ENCODE measurements around the gene MAML2.

MAML2 gene

DNA sequence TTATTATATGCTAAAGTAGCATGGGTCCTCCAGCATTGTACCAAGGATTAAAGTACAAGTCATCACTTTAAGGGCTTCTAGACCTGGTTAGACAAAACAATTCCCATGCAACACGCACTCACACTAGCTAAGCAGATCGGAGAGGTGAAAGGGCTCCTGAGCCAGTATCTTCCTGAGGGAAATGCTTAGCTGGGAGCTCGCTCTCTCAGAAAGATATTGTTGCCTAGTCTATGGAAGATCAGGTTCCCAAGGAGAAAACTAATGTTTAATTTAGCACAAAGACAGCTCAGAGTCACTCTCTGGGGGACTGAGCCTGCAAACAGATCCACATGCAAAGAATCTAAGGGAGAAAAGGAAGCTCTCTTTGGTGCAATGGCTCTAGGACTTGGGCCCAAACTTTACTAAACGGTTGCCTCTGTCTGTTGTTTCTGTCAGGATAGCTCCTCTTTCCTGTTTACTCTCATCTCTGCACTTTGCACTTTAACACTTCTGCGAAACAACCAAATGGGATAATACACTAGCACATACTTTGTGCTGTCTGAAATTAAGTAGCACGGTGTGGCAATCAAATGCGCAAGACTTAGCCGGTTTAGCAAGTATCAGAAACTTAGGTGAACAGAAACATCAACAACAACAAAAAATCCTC is 10.7 kb downstream of the MAML2 start:
- DNase-seq (ENCODE audit: low read depth): no peak
- TF ChIP-seq, protein P1, sequence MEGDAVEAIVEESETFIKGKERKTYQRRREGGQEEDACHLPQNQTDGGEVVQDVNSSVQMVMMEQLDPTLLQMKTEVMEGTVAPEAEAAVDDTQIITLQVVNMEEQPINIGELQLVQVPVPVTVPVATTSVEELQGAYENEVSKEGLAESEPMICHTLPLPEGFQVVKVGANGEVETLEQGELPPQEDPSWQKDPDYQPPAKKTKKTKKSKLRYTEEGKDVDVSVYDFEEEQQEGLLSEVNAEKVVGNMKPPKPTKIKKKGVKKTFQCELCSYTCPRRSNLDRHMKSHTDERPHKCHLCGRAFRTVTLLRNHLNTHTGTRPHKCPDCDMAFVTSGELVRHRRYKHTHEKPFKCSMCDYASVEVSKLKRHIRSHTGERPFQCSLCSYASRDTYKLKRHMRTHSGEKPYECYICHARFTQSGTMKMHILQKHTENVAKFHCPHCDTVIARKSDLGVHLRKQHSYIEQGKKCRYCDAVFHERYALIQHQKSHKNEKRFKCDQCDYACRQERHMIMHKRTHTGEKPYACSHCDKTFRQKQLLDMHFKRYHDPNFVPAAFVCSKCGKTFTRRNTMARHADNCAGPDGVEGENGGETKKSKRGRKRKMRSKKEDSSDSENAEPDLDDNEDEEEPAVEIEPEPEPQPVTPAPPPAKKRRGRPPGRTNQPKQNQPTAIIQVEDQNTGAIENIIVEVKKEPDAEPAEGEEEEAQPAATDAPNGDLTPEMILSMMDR (conservative IDR thresholded peaks at IDR 0.05; ENCODE audit: low read length): no peak
- no peak overlapping the region for H3K4me3 ChIP-seq (ENCODE audit: low read length)

DNA sequence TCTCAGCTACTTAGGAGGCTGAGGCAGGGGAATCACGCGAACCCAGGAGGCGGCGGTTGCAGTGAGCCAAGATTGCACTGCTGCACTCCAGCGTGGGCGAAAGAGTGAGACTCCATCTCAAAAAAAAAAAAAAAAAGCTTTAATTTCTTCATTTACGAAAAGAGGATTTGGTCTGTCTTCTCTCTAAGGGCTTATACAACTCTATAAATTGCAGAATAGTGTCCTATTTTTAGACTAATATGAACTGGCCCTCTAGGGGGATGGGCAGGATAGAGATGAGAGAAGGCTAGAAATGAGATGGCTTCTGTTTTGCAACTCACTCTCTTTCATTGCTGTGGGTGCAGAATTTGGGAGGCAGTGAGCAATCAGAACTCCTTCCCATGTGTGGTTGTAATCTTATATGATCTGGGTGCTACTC is 11.3 kb downstream of the MAML2 start:
- TF ChIP-seq, protein P1 (conservative IDR thresholded peaks at IDR 0.05; ENCODE audit: low read length): no peak
- no peak overlapping the region for H3K4me3 ChIP-seq (ENCODE audit: low read length)
- DNase-seq (ENCODE audit: low read depth): no peak

DNA sequence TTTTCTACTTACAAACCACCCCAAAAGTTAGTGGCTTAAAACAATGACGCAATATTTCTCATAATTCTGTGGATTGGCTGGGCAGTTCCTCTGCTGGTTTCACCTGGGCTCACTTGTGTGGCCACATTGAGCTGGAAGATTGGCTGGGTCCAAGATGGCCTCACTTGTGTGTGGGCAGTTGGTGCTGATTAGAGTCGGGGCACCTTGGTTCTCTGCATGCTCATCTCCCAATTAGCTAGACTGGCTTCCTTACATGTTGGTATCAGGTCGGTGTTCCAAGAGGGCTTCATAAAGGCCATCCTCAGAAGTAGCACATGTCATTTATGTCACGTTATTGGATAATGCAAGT is 12.5 kb downstream of the MAML2 start:
- H3K4me3 ChIP-seq (ENCODE audit: low read length): no peak overlapping the region
- TF ChIP-seq, protein P1 (conservative IDR thresholded peaks at IDR 0.05; ENCODE audit: low read length): no peak
- no peak for DNase-seq (ENCODE audit: low read depth)

DNA sequence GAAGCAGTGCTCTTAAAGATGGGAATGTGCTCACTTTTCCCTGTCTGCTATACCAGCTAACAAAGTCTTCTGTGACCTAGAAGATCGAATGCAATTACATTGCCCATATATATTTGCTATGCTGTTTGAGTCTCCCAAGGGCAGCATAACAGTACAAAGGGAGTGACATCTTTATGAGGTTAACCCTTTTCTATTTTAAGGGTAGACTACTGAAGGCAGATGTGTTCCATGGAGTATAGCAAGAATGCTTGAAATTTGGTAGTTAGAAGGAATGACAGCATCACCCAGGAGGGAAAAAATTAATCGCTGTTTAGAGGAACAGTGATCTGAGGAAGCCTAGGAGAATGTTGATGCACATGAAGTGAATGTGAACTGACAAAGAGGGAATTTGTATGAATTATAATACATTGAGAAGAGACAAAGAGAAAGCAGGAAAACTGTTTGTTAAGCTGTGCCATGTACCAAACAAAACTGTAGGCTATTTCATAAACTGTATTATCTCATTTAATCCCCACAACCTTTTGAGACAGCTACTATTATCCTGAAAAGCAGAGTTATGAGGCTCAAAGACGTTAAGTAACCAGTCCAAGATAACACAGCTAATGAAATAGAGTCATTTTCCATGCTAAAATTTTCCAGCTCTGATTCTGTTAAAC is 13.0 kb downstream of the MAML2 start:
- TF ChIP-seq, protein P1 (conservative IDR thresholded peaks at IDR 0.05; ENCODE audit: low read length): no peak
- DNase-seq (ENCODE audit: low read depth): no peak
- H3K4me3 ChIP-seq (ENCODE audit: low read length): no peak overlapping the region

DNA sequence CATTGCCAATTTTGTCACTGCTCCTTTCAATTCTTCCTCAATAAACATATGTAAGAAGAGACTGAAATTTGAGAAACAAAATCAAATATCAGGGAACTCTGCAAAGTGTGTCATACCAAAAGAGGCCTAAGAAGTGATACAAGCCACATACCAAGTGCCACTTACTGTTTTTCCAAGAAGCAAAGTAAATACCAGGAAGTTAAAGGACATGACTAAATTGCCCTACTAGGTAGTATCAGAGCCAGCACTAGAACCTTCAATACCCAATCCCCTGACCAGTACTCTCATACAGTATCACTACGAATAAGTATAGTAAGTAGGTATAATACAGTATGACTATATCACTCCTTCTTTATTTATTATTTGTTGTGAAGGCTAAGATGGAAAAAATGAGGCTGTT is 13.6 kb downstream of the MAML2 start:
- no peak overlapping the region for H3K4me3 ChIP-seq (ENCODE audit: low read length)
- DNase-seq (ENCODE audit: low read depth): no peak
- TF ChIP-seq, protein P1 (conservative IDR thresholded peaks at IDR 0.05; ENCODE audit: low read length): no peak

DNA sequence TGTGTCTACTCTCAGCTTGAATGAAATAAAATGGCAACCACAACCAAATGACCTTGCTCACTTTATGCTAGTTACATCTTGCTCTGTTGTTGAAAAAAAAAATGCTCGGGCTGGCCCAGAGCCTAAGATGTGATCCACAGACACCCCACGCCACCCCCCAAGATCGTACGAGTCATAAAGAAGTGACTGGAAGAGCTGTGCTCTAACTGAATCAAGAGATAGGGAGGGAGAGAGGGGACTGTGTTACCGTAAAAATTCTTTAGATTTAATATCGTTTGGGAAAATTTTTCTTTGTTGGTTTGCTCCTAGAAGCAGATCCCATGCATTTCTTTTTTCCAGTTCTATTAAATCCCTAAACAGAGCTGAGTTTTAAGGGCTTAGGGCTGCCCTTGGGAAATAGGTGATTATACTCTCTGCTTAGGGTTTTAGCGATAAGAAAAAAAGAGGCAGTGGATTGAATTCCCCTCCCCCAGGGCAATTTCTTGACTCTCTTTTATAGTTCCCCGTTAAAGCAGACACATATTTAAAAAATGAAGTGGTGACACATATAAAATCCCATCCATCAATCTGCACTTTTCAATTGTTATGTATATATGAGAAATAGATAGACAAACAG is 14.5 kb downstream of the MAML2 start:
- H3K4me3 ChIP-seq (ENCODE audit: low read length): no peak overlapping the region
- DNase-seq (ENCODE audit: low read depth): no peak
- TF ChIP-seq, protein P1 (conservative IDR thresholded peaks at IDR 0.05; ENCODE audit: low read length): no peak

DNA sequence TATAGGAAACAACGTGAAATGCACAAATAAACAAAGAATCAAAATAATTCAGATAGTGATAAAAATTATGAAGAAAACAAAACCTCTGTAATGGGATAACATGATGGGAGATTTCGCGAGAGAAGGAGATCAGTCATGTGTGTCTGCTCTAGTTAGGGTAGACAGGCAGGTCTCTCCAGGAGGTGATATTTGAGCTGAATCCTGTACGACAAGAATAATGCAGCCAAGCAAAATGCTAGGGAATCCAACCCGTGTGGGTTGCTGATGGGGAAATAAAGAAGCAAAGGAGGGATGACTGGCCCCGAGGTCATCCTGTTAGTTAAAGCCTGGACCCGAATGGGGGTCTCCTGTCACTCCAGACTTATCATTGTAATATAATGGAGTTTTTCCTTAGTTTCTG is 16.0 kb downstream of the MAML2 start:
- H3K4me3 ChIP-seq (ENCODE audit: low read length): no peak overlapping the region
- TF ChIP-seq, protein P1 (conservative IDR thresholded peaks at IDR 0.05; ENCODE audit: low read length): no peak
- DNase-seq (ENCODE audit: low read depth): no peak

Data from AG10803 (cell line).